ENCODE measurements around the gene PERM1. TPM values are rescaled to one million over a fixed set of nuclear protein-coding genes. Genes with fewer than 3 reads are reported as not detected.
A peak's percentile ranks its signal among the peaks of the same experiment; 100 is the strongest.
"Not testable (repeated sequence)": the region's sequence is repeated elsewhere in the genome, so short reads cannot be mapped to it uniquely, and the experiment has no call there.

The PERM1 gene
- total RNA-seq, 1 donor from 2014 or later, result 0.10 TPM

- peak; percentile 44 for DNase-seq (ENCODE audit: low spot score)
Observed at GRCh38 chr1:997993-998744, 16.3 kb upstream of the PERM1 start.

GRCh38 chr1:997713-997992, 15.8 kb upstream of the PERM1 start:
- DNase-seq (ENCODE audit: low spot score), result peak; percentile 42

GRCh38 chr1:996851-997712, 15.2 kb upstream of the PERM1 start:
- DNase-seq (ENCODE audit: low spot score), result peak; percentile 43

- DNase-seq (ENCODE audit: low spot score), result peak; percentile 75
Observed at GRCh38 chr1:995665-996633, 14.1 kb upstream of the PERM1 start.

GRCh38 chr1:994546-994945, 12.7 kb upstream of the PERM1 start:
- not testable (repeated sequence) for DNase-seq (ENCODE audit: low spot score)

GRCh38 chr1:993379-993995, 11.6 kb upstream of the PERM1 start:
- DNase-seq (ENCODE audit: low spot score), result peak; percentile 41

GRCh38 chr1:992362-992761, 10.5 kb upstream of the PERM1 start:
- DNase-seq (ENCODE audit: low spot score), result no peak

GRCh38 chr1:991895-992294, 10.0 kb upstream of the PERM1 start:
- no peak for DNase-seq (ENCODE audit: low spot score)

- not testable (repeated sequence) for DNase-seq (ENCODE audit: low spot score)
Observed at GRCh38 chr1:991275-991674, 9.4 kb upstream of the PERM1 start.

GRCh38 chr1:988061-988460, 6.2 kb upstream of the PERM1 start:
- not testable (repeated sequence) for DNase-seq (ENCODE audit: low spot score)

- no peak for DNase-seq (ENCODE audit: low spot score)
Observed at GRCh38 chr1:985126-985525, 3.2 kb upstream of the PERM1 start.

GRCh38 chr1:984476-984814, 2.6 kb upstream of the PERM1 start:
- no peak for DNase-seq (ENCODE audit: low spot score)

- no peak for DNase-seq (ENCODE audit: low spot score)
Observed at GRCh38 chr1:983798-984475, 2.0 kb upstream of the PERM1 start.

GRCh38 chr1:982765-983436, 1.0 kb upstream of the PERM1 start:
- DNase-seq (ENCODE audit: low spot score), result no peak

GRCh38 chr1:981491-981954, 370 bp downstream of the PERM1 start:
- DNase-seq (ENCODE audit: low spot score), result no peak

- no peak for DNase-seq (ENCODE audit: low spot score)
Observed at GRCh38 chr1:980602-981395, 1.1 kb downstream of the PERM1 start.

GRCh38 chr1:980137-980571, 1.7 kb downstream of the PERM1 start:
- no peak for DNase-seq (ENCODE audit: low spot score)

GRCh38 chr1:979744-980072, 2.2 kb downstream of the PERM1 start:
- no peak for DNase-seq (ENCODE audit: low spot score)

- DNase-seq (ENCODE audit: low spot score), result no peak
Observed at GRCh38 chr1:978835-979743, 2.8 kb downstream of the PERM1 start.
